MCF 10A (cell line): Measurements from ENCODE around the gene CREG1. TPM values are rescaled to one million over a fixed set of nuclear protein-coding genes. Genes with fewer than 3 reads are reported as not detected.

Experiments used
- BruUV-seq: library from RNA; stranded (reverse); fragments of 400-500 nt; replicated peaks from 2 replicates; lab custom pipeline; 2021; lab: Mats Ljungman, UMichigan
- CTCF ChIA-PET: fragments of 300-600 bp; sonication (Branson Sonifier 250); formaldehyde crosslinking; extraction: SDS; loops from one replicate; lab custom pipeline; 2021; ENCODE audit warnings: antibody characterized with exemption, inconsistent platforms; lab: Yijun Ruan, JAX
- POLR2A ChIA-PET: fragments of 300-600, 350-650 bp; sonication (Branson Sonifier 250); formaldehyde crosslinking; extraction: SDS; loops from one replicate; lab custom pipeline; 2020; ENCODE audit warnings: antibody characterized with exemption, inconsistent platforms; lab: Yijun Ruan, JAX
- DNase-seq: peaks from one replicate; pipeline ENCODE4 v3.0.0-alpha.2; 2018; ENCODE audit not compliant: unreplicated experiment
- H3K27ac Mint-ChIP-seq: one replicate; pipeline ENCODE4 v1.8.0; 2022; ENCODE audit warnings: mild to moderate bottlenecking, low read depth, mixed read lengths; ENCODE audit not compliant: unreplicated experiment
- H3K27me3 Mint-ChIP-seq: one replicate; pipeline ENCODE4 v1.8.0; 2022; ENCODE audit warnings: mixed read lengths; ENCODE audit not compliant: insufficient read depth, unreplicated experiment
- H3K36me3 Mint-ChIP-seq: one replicate; pipeline ENCODE4 v1.8.0; 2022; ENCODE audit warnings: mild to moderate bottlenecking, moderate library complexity, mixed read lengths; ENCODE audit not compliant: insufficient read depth, unreplicated experiment
- H3K4me1 Mint-ChIP-seq: one replicate; pipeline ENCODE4 v1.8.0; 2022; ENCODE audit warnings: mixed read lengths; ENCODE audit not compliant: insufficient read depth, unreplicated experiment
- H3K4me3 Mint-ChIP-seq: one replicate; pipeline ENCODE4 v1.8.0; 2022; ENCODE audit warnings: mild to moderate bottlenecking, moderate library complexity, mixed read lengths; ENCODE audit not compliant: unreplicated experiment
- H3K9me3 Mint-ChIP-seq: one replicate; pipeline ENCODE4 v1.8.0; 2022; ENCODE audit warnings: mixed read lengths; ENCODE audit not compliant: unreplicated experiment
- CTCF ChIP-seq: fragments of 200-600 bp; IDR thresholded peaks from one replicate; pipeline ENCODE4 v1.8.0; 2022; ENCODE audit warnings: antibody characterized with exemption, mild to moderate bottlenecking; ENCODE audit not compliant: unreplicated experiment
- intact Hi-C: fragments of 100-400 bp; cut with micrococcal nuclease; formaldehyde crosslinking; loops from 2 replicates; pipeline ENCODE4 v1.14.1; 2022
- total RNA-seq: library from RNA; stranded (reverse); gene quantifications from 2 replicates; pipeline ENCODE4 v1.2.3, GENCODE V29; 2022

Gene CREG1
- total RNA-seq, 1 experiment from 2014 or later: 154 TPM

- Mint-ChIP-seq H3K4me3 (no peak overlapping the region), H3K27me3 (no peaks in the 10 kb centered on the region), H3K4me1 (peaks cover 54% of the 10 kb centered on the region), H3K27ac (peak overlapping the region; percentile 85), H3K9me3 (no peaks in the 10 kb centered on the region), H3K36me3 (no peaks in the 10 kb centered on the region)
- ChIA-PET CTCF (interaction anchor here (0.6 to 7.0 kb wide), 5 partner anchors 10 to 120 kb away, joined by 3 to 79 read pairs (median 42); partner anchors contain the start of gene CREG1), POLR2A (interaction anchor here (8.4 kb wide), 1 partner anchor 14 kb away, joined by 152 read pairs; the partner anchor contains the start of gene CREG1)
- intact Hi-C loops: no loop called here
- no TSS peak for BruUV-seq
- no peak for TF ChIP-seq CTCF
- peak; percentile 41 for DNase-seq
These were observed 13.2 kb upstream of the CREG1 start for GRCh38 chr1:167566766-167567165.

- ChIA-PET CTCF (interaction anchor here (0.6 to 7.0 kb wide), 13 partner anchors 7 to 299 kb away, joined by 3 to 79 read pairs (median 4); partner anchors contain the start of gene CREG1), POLR2A (interaction anchor here (0.6 to 8.4 kb wide), 10 partner anchors 7 to 590 kb away, joined by 3 to 152 read pairs (median 7); partner anchors contain the start of genes CREG1, DCAF6, ILDR2 and MPC2)
- H3K4me3 Mint-ChIP-seq: no peak overlapping the region
These were observed 12.4 kb upstream of the CREG1 start for GRCh38 chr1:167565922-167566321.

GRCh38 chr1:167564612-167565270, 11.2 kb upstream of the CREG1 start:
- Mint-ChIP-seq H3K9me3 (no peaks in the 10 kb centered on the region), H3K27me3 (no peaks in the 10 kb centered on the region), H3K27ac (peak overlapping the region; percentile 85), H3K4me3 (peak overlapping the region; percentile 64), H3K36me3 (no peaks in the 10 kb centered on the region), H3K4me1 (peaks cover 54% of the 10 kb centered on the region)
- ChIA-PET CTCF (interaction anchor here (0.6 to 7.0 kb wide), 26 partner anchors 8 to 654 kb away, joined by 3 to 79 read pairs (median 4); partner anchors contain the start of gene CREG1), POLR2A (interaction anchor here (0.7 to 8.4 kb wide), 18 partner anchors 8 to 371 kb away, joined by 3 to 152 read pairs (median 5); partner anchors contain the start of genes CREG1, DCAF6, MPC2 and MPZL1)
- peak; percentile 95 for DNase-seq
- no TSS peak for BruUV-seq
- intact Hi-C loops: loop anchor here (2.0 kb wide), 1 partner anchor 124 kb away; no protein-coding TSS in a partner anchor
- no peak for TF ChIP-seq CTCF

More at GRCh38 chr1:167565922-167566321, 12.4 kb upstream of the CREG1 start:
- TF ChIP-seq CTCF: no peak
- no peak for DNase-seq
- intact Hi-C loops: loop anchor here (2.0 kb wide), 1 partner anchor 123 kb away; no protein-coding TSS in a partner anchor
- H3K36me3 Mint-ChIP-seq: no peaks in the 10 kb centered on the region
- peak overlapping the region; percentile 85 for H3K27ac Mint-ChIP-seq
- no TSS peak for BruUV-seq
- H3K27me3 Mint-ChIP-seq: no peaks in the 10 kb centered on the region
- peaks cover 54% of the 10 kb centered on the region for H3K4me1 Mint-ChIP-seq
- no peaks in the 10 kb centered on the region for H3K9me3 Mint-ChIP-seq
